ENCODE data around the gene NOTCH1. TPM values are rescaled to one million over a fixed set of nuclear protein-coding genes. Genes with fewer than 3 reads are reported as not detected.

NOTCH1 gene
- total RNA-seq (52.3 TPM), polyA plus RNA-seq (1 to 10 TPM; 1.2 to 1.7 (median 1.5) TPM)

GRCh38 chr9:136545965-136546696 is at the start of gene NOTCH1:
TSS of gene NOTCH1 (minus strand) at chr9:136546048. CDS start at chr9:136545786, 262 bp downstream.
- H3K27me3 ChIP-seq (ENCODE audit: control insufficient read depth, insufficient read depth, low read length) = no peaks in the 10 kb centered on the region
- Mint-ChIP-seq H3K9me3 (no peaks in the 10 kb centered on the region), H3K4me1 (peaks cover 0 to 38% (median 7%) of the 10 kb centered on the region in 4 donors), H3K36me3 (no peaks in the 10 kb centered on the region), H3K4me3 (peak within 1 kb of the TSS; percentile 87 to 95 (median 90)), H3K27me3 (no peaks in the 10 kb centered on the region), H3K27ac (peak within 1 kb of the TSS; percentile 20 to 84 (median 71))
- peaks cover 50% of the 10 kb centered on the region for H3K4me1 ChIP-seq (ENCODE audit: control insufficient read depth, insufficient read depth, low read length, poor library complexity, severe bottlenecking)
- peak within 1 kb of the TSS; percentile 72 for H3K4me3 ChIP-seq (ENCODE audit: low read depth, low read length)
- H3K36me3 ChIP-seq (ENCODE audit: control insufficient read depth, insufficient read depth, low read length) = peaks cover 6% of the 10 kb centered on the region
- H3K27ac ChIP-seq (ENCODE audit: insufficient read depth, low read length, poor library complexity, severe bottlenecking) = peak within 1 kb of the TSS; percentile 78
- ATAC-seq (ENCODE audit: low read depth in 2 of 2) = peak; percentile 70 to 77
- H3K9me3 ChIP-seq (ENCODE audit: control insufficient read depth in 2 of 2, low read length in 2 of 2) = no peaks in the 10 kb centered on the region
- peak; percentile 81 to 85 (median 84) for DNase-seq

GRCh38 chr9:136594492-136594891 is 48.6 kb upstream of the NOTCH1 start:
- Mint-ChIP-seq H3K4me3 (no peak overlapping the region), H3K36me3 (no peaks in the 10 kb centered on the region), H3K4me1 (peaks cover 0 to 2% (median 0%) of the 10 kb centered on the region in 4 donors), H3K9me3 (peaks cover 0 to 1% (median 0%) of the 10 kb centered on the region in 7 donors), H3K27ac (no peak overlapping the region), H3K27me3 (no peaks in the 10 kb centered on the region)
- H3K36me3 ChIP-seq (ENCODE audit: control insufficient read depth, insufficient read depth, low read length) = no peaks in the 10 kb centered on the region
- H3K4me1 ChIP-seq (ENCODE audit: control insufficient read depth, insufficient read depth, low read length, poor library complexity, severe bottlenecking) = no peaks in the 10 kb centered on the region
- DNase-seq (no peak), ATAC-seq (ENCODE audit: low read depth in 2 of 2) (no peak)
- no peak overlapping the region for H3K27ac ChIP-seq (ENCODE audit: insufficient read depth, low read length, poor library complexity, severe bottlenecking)
- no peak overlapping the region for H3K4me3 ChIP-seq (ENCODE audit: low read depth, low read length)
- no peaks in the 10 kb centered on the region for H3K27me3 ChIP-seq (ENCODE audit: control insufficient read depth, insufficient read depth, low read length)
- H3K9me3 ChIP-seq (ENCODE audit: control insufficient read depth in 2 of 2, low read length in 2 of 2) = no peaks in the 10 kb centered on the region

DNA sequence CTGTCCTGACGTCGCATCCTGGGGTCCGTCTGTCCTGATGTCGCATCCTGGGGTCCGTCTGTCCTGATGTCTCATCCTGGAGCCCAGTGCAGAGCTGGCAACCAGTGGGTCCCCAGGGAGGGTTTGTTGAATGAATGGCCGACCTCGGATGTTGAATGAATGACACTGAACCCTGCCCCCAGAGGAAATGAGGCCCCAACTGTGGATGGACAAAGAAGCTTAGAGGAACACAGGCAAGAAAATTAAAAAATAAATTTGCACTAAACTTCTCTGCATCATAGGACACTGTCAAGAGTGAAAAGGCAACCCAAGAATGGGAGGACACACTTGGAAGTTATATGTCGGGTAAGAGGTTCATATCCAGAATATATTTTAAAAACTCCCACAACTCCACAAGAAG is 47.7 kb upstream of the NOTCH1 start:
- H3K4me3 ChIP-seq (ENCODE audit: low read depth, low read length) = no peak overlapping the region
- ATAC-seq (ENCODE audit: low read depth in 2 of 2) (no peak), DNase-seq (no peak)
- no peaks in the 10 kb centered on the region for H3K36me3 ChIP-seq (ENCODE audit: control insufficient read depth, insufficient read depth, low read length)
- no peaks in the 10 kb centered on the region for H3K27me3 ChIP-seq (ENCODE audit: control insufficient read depth, insufficient read depth, low read length)
- H3K4me3 Mint-ChIP-seq = no peak overlapping the region
- no peaks in the 10 kb centered on the region for H3K36me3 Mint-ChIP-seq
- no peak overlapping the region for H3K27ac Mint-ChIP-seq
- peaks cover 0 to 10% (median 2%) of the 10 kb centered on the region in 4 donors for H3K4me1 Mint-ChIP-seq
- no peak overlapping the region for H3K27ac ChIP-seq (ENCODE audit: insufficient read depth, low read length, poor library complexity, severe bottlenecking)
- peaks cover 0 to 1% (median 0%) of the 10 kb centered on the region in 7 donors for H3K9me3 Mint-ChIP-seq
- no peaks in the 10 kb centered on the region for H3K9me3 ChIP-seq (ENCODE audit: control insufficient read depth in 2 of 2, low read length in 2 of 2)
- H3K4me1 ChIP-seq (ENCODE audit: control insufficient read depth, insufficient read depth, low read length, poor library complexity, severe bottlenecking) = peaks cover 4% of the 10 kb centered on the region
- H3K27me3 Mint-ChIP-seq = peaks cover 3% of the 10 kb centered on the region

GRCh38 chr9:136592666-136593065 is 46.8 kb upstream of the NOTCH1 start:
- H3K4me1 ChIP-seq (ENCODE audit: control insufficient read depth, insufficient read depth, low read length, poor library complexity, severe bottlenecking) = peaks cover 11% of the 10 kb centered on the region
- H3K27me3 Mint-ChIP-seq = peaks cover 8% of the 10 kb centered on the region
- H3K36me3 ChIP-seq (ENCODE audit: control insufficient read depth, insufficient read depth, low read length) = no peaks in the 10 kb centered on the region
- H3K4me3 ChIP-seq (ENCODE audit: low read depth, low read length) = no peak overlapping the region
- DNase-seq = no peak
- H3K27ac Mint-ChIP-seq = no peak overlapping the region
- peaks cover 0 to 1% (median 0%) of the 10 kb centered on the region in 7 donors for H3K9me3 Mint-ChIP-seq
- H3K27me3 ChIP-seq (ENCODE audit: control insufficient read depth, insufficient read depth, low read length) = no peaks in the 10 kb centered on the region
- ATAC-seq (ENCODE audit: low read depth in 2 of 2) = no peak
- H3K27ac ChIP-seq (ENCODE audit: insufficient read depth, low read length, poor library complexity, severe bottlenecking) = no peak overlapping the region
- H3K36me3 Mint-ChIP-seq = no peaks in the 10 kb centered on the region
- H3K4me1 Mint-ChIP-seq = peaks cover 0 to 16% (median 3%) of the 10 kb centered on the region in 4 donors
- no peak overlapping the region for H3K4me3 Mint-ChIP-seq
- H3K9me3 ChIP-seq (ENCODE audit: control insufficient read depth in 2 of 2, low read length in 2 of 2) = no peaks in the 10 kb centered on the region

- ATAC-seq (ENCODE audit: low read depth in 2 of 2) (no peak), DNase-seq (no peak)
- no peaks in the 10 kb centered on the region for H3K27me3 ChIP-seq (ENCODE audit: control insufficient read depth, insufficient read depth, low read length)
- no peak overlapping the region for H3K4me3 ChIP-seq (ENCODE audit: low read depth, low read length)
- no peaks in the 10 kb centered on the region for H3K36me3 Mint-ChIP-seq
- peaks cover 0 to 1% (median 0%) of the 10 kb centered on the region in 7 donors for H3K9me3 Mint-ChIP-seq
- H3K27me3 Mint-ChIP-seq = peaks cover 8% of the 10 kb centered on the region
- H3K4me3 Mint-ChIP-seq = no peak overlapping the region
- no peak overlapping the region for H3K27ac Mint-ChIP-seq
- no peaks in the 10 kb centered on the region for H3K36me3 ChIP-seq (ENCODE audit: control insufficient read depth, insufficient read depth, low read length)
- H3K4me1 Mint-ChIP-seq = peaks cover 0 to 18% (median 4%) of the 10 kb centered on the region in 4 donors
- H3K9me3 ChIP-seq (ENCODE audit: control insufficient read depth in 2 of 2, low read length in 2 of 2) = no peaks in the 10 kb centered on the region
- no peak overlapping the region for H3K27ac ChIP-seq (ENCODE audit: insufficient read depth, low read length, poor library complexity, severe bottlenecking)
- peaks cover 11% of the 10 kb centered on the region for H3K4me1 ChIP-seq (ENCODE audit: control insufficient read depth, insufficient read depth, low read length, poor library complexity, severe bottlenecking)
Measured at GRCh38 chr9:136590821-136591752, 45.2 kb upstream of the NOTCH1 start.

- no peak for ATAC-seq (ENCODE audit: low read depth in 2 of 2)
- peaks cover 8% of the 10 kb centered on the region for H3K27me3 Mint-ChIP-seq
- H3K9me3 ChIP-seq (ENCODE audit: control insufficient read depth in 2 of 2, low read length in 2 of 2) = no peaks in the 10 kb centered on the region
- no peak overlapping the region for H3K4me3 ChIP-seq (ENCODE audit: low read depth, low read length)
- peak overlapping the region in 1 of 3 donors; percentile 56 for H3K27ac Mint-ChIP-seq
- H3K27me3 ChIP-seq (ENCODE audit: control insufficient read depth, insufficient read depth, low read length) = no peaks in the 10 kb centered on the region
- H3K4me3 Mint-ChIP-seq = no peak overlapping the region
- H3K9me3 Mint-ChIP-seq = peaks cover 0 to 1% (median 0%) of the 10 kb centered on the region in 7 donors
- no peaks in the 10 kb centered on the region for H3K36me3 Mint-ChIP-seq
- H3K36me3 ChIP-seq (ENCODE audit: control insufficient read depth, insufficient read depth, low read length) = no peaks in the 10 kb centered on the region
- H3K4me1 ChIP-seq (ENCODE audit: control insufficient read depth, insufficient read depth, low read length, poor library complexity, severe bottlenecking) = peaks cover 11% of the 10 kb centered on the region
- DNase-seq = no peak
- H3K4me1 Mint-ChIP-seq = peaks cover 0 to 18% (median 4%) of the 10 kb centered on the region in 4 donors
- H3K27ac ChIP-seq (ENCODE audit: insufficient read depth, low read length, poor library complexity, severe bottlenecking) = no peak overlapping the region
Measured at GRCh38 chr9:136589766-136590763, 44.2 kb upstream of the NOTCH1 start.
